ENCODE results near the gene XKR3. TPM values are rescaled to one million over a fixed set of nuclear protein-coding genes. Genes with fewer than 3 reads are reported as not detected.
"Not testable (repeated sequence)": the region's sequence is repeated elsewhere in the genome, so short reads cannot be mapped to it uniquely, and the experiment has no call there.

Gene XKR3
- total and polyA plus RNA-seq, 2 of the 8 experiments (the other 6 are each of a cell fraction or from before 2014, with no cell fraction given), result 0.17 TPM; not detected in 1

DNA sequence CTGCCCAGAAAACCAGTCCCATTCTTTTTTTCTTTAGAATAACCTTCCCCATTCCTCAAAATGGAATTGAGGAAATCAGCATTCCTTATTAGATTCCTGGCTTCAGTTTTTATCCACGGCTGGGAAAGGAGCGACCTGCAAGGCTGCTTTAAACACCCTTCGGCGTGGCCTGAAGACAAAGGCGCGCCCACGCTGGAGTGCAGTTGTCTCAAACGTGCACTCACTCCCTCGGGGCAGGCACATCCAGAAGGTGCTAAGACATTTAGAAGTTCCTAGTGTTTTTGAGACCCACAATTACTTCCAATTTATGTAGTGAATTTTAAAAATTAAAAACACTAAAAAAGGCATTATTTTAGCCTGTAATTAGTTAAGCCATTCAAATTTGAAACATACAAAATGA is 31.6 kb upstream of the XKR3 start:
- H2BK5ac ChIP-seq (ENCODE audit: low read depth, low read length); H3K9me3 ChIP-seq (ENCODE audit: insufficient read depth in 2 of 2, low read depth in 1 of 2, low read length in 1 of 2); H3K18ac ChIP-seq (ENCODE audit: extremely low read depth, low read length); H3K36me3 ChIP-seq (ENCODE audit: control insufficient read depth in 2 of 4, insufficient read depth in 4 of 4, low read length in 3 of 4); H3K14ac ChIP-seq (ENCODE audit: insufficient read length); H3K9ac ChIP-seq (replicated peaks in 1 of 4; ENCODE audit: extremely low read depth in 1 of 4, low read depth in 3 of 4, low read length in 3 of 4); H3K79me2 ChIP-seq (ENCODE audit: control insufficient read depth in 1 of 2, insufficient read depth in 2 of 2, low read length in 2 of 2); H3K23ac ChIP-seq (ENCODE audit: insufficient read length); H2BK120ac ChIP-seq (replicated peaks; ENCODE audit: low read depth, low read length); FAIRE-seq; H3K79me1 ChIP-seq (ENCODE audit: low read depth, low read length); H2BK12ac ChIP-seq (ENCODE audit: low read depth, low read length); H3K4ac ChIP-seq (replicated peaks; ENCODE audit: insufficient read length, low read depth, low read length); H3K56ac ChIP-seq (replicated peaks; ENCODE audit: insufficient read length, low read depth, low read length); POLR2A ChIA-PET (ENCODE audit: partially characterized antibody); H4K8ac ChIP-seq (ENCODE audit: extremely low read depth, insufficient read depth, low read length); H3K27me3 ChIP-seq (replicated peaks in 1 of 4; ENCODE audit: control insufficient read depth in 3 of 4, extremely low read depth in 1 of 4, insufficient read depth in 3 of 4, low read length in 3 of 4); CTCF ChIA-PET (ENCODE audit: partially characterized antibody); H3K4me2 ChIP-seq (ENCODE audit: insufficient read depth in 1 of 2, low read depth in 2 of 2, low read length in 2 of 2); H2BK20ac ChIP-seq (ENCODE audit: low read length); H2AFZ ChIP-seq (ENCODE audit: low read length); H3K4me1 ChIP-seq (replicated peaks in 1 of 4; ENCODE audit: control insufficient read depth in 3 of 4, insufficient read depth in 4 of 4, low read length in 3 of 4); H4K91ac ChIP-seq (replicated peaks; ENCODE audit: insufficient read length, low read length); DNase-seq (ENCODE audit: low read depth in 1 of 2, low spot score in 2 of 2); H3K23me2 ChIP-seq (ENCODE audit: low read depth, low read length); H2AK5ac ChIP-seq (ENCODE audit: low read depth, low read length); H3K27ac ChIP-seq (ENCODE audit: low read depth, low read length); H2BK15ac ChIP-seq (ENCODE audit: low read length); H4K20me1 ChIP-seq (replicated peaks in 1 of 2; ENCODE audit: control insufficient read depth in 1 of 2, insufficient read depth in 2 of 2, low read length in 2 of 2); H3K4me3 ChIP-seq (ENCODE audit: extremely low read depth in 1 of 4, insufficient read depth in 2 of 4, low read depth in 3 of 4, low read length in 4 of 4); H4K5ac ChIP-seq (ENCODE audit: insufficient read length, low read depth, low read length): not testable (repeated sequence)
- 92% methylated on average over 9 of the region's 9 CpGs; no CpG with 5 or more reads in 1 of the 2 experiments for WGBS, 2 experiments (ENCODE audit: extremely low coverage in 1 of 2, insufficient coverage in 1 of 2, insufficient read length in 1 of 2, insufficient replicate concordance in 2 of 2, low coverage in 1 of 2, low lambda C conversion rate in 2 of 2, missing lambda C conversion rate in 1 of 2)
